ENCODE results near the gene EMD. TPM values are rescaled to one million over a fixed set of nuclear protein-coding genes. Genes with fewer than 3 reads are reported as not detected.

Gene EMD
- total RNA-seq, 1 experiment from 2014 or later = 115 TPM

DNA sequence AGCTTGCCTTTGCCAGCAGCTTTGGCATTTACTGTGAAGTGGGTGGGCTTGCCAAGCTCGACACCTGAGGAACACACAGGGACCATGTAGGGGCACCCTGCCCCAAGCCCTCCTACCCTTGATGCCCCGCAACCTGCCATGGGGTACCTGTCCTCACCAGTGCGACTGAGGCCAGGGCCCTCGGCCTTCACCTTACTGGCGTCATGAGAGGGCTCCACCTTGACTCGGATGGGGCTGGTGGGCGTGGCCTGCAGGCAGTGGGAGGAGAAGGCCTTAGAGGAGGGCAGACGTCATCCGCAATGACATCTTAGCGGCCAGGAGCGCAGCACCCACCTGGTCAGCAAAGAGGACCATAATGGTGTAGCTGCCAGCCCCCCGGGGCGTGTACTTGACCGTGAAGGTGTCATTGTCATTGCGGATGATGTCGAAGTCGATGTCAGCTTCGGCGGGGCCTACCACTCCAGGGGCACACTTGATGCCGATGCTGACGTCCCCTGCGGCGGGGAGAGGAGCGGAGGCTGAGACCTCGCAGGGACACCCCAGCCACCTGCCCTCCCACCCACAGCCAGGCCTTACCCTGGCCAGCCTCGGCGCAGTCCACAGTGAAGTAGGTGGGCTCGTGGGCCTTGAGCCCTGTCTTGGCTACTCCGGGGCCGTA, 16.9 kb upstream of the EMD start:
- no peak overlapping the region for H3K27ac ChIP-seq (ENCODE audit: insufficient read length, low read depth, low read length)
- H3K4me3 Mint-ChIP-seq = no peak overlapping the region
- H3K4me1 ChIP-seq (ENCODE audit: insufficient read depth, low read length) = no peaks in the 10 kb centered on the region
- no peaks in the 10 kb centered on the region for H3K4me1 Mint-ChIP-seq
- no peak overlapping the region for H2BK120ac ChIP-seq (ENCODE audit: low read depth, low read length, poor library complexity, severe bottlenecking)
- H3K36me3 Mint-ChIP-seq (ENCODE audit: insufficient read depth in 1 of 3, low read depth in 3 of 3) = peaks cover 42 to 89% (median 86%) of the 10 kb centered on the region in 3 experiments
- no CpG with 5 or more reads among the region's 30 CpGs for WGBS (ENCODE audit: extremely low coverage, insufficient read length, low lambda C conversion rate)
- no peak overlapping the region for H3K18ac ChIP-seq (ENCODE audit: insufficient read length, low read depth, low read length)
- H2AK5ac ChIP-seq (ENCODE audit: insufficient read length, low read length) = no peak overlapping the region
- H4K20me1 ChIP-seq (ENCODE audit: control insufficient read depth, insufficient read depth, insufficient read length) = peaks cover 2% of the 10 kb centered on the region
- no peak overlapping the region for H4K91ac ChIP-seq (ENCODE audit: insufficient read length, low read depth, low read length)
- no peaks in the 10 kb centered on the region for H3K27me3 ChIP-seq (ENCODE audit: insufficient read depth, low read length)
- H2BK5ac ChIP-seq (ENCODE audit: insufficient read length, low read length) = no peak overlapping the region
- H3K23ac ChIP-seq (ENCODE audit: insufficient read length, low read depth, low read length) = no peak overlapping the region
- H3K9me3 ChIP-seq (ENCODE audit: control insufficient read depth, low read depth, low read length) = peaks cover 24% of the 10 kb centered on the region
- no peak overlapping the region for H3K9ac ChIP-seq (ENCODE audit: extremely low read depth, insufficient read length, low read length)
- peaks cover 49 to 73% of the 10 kb centered on the region in 2 experiments for H3K9me3 Mint-ChIP-seq
- H3K14ac ChIP-seq (ENCODE audit: insufficient read depth, low read length) = no peak overlapping the region
- no peak overlapping the region for H4K5ac ChIP-seq (ENCODE audit: insufficient read length, low read depth, low read length)
- no peak overlapping the region for H2BK12ac ChIP-seq (ENCODE audit: insufficient read length, low read depth, low read length)
- H3K79me2 ChIP-seq (ENCODE audit: insufficient read depth, low read length) = no peaks in the 10 kb centered on the region
- no peak overlapping the region for H3K4ac ChIP-seq (ENCODE audit: low read depth, low read length)
- H2BK20ac ChIP-seq (ENCODE audit: low read depth, low read length, poor library complexity, severe bottlenecking) = no peak overlapping the region
- no peak overlapping the region for H2BK15ac ChIP-seq (ENCODE audit: low read depth, low read length)
- peaks cover 5% of the 10 kb centered on the region for H3K27me3 Mint-ChIP-seq (ENCODE audit: low read depth)
- no peak overlapping the region for H2AFZ ChIP-seq (ENCODE audit: low read length)
- H3K79me1 ChIP-seq (ENCODE audit: insufficient read depth, low read depth, low read length, poor library complexity, severe bottlenecking) = no peaks in the 10 kb centered on the region
- H3K56ac ChIP-seq (ENCODE audit: insufficient read length, low read depth, low read length) = no peak overlapping the region
- peaks cover 3% of the 10 kb centered on the region for H3K23me2 ChIP-seq (ENCODE audit: insufficient read length, low read depth, low read length, poor library complexity, severe bottlenecking)
- H3K27ac Mint-ChIP-seq = no peak overlapping the region
- H3K4me2 ChIP-seq (ENCODE audit: insufficient read depth, insufficient read length, low read length) = no peak overlapping the region
- H4K8ac ChIP-seq (replicated peaks; ENCODE audit: insufficient read length, low read depth, low read length) = no peak overlapping the region
- no peak for DNase-seq
- no peak overlapping the region for H3T11ph ChIP-seq (ENCODE audit: low read length)
- TF ChIP-seq, protein P1, sequence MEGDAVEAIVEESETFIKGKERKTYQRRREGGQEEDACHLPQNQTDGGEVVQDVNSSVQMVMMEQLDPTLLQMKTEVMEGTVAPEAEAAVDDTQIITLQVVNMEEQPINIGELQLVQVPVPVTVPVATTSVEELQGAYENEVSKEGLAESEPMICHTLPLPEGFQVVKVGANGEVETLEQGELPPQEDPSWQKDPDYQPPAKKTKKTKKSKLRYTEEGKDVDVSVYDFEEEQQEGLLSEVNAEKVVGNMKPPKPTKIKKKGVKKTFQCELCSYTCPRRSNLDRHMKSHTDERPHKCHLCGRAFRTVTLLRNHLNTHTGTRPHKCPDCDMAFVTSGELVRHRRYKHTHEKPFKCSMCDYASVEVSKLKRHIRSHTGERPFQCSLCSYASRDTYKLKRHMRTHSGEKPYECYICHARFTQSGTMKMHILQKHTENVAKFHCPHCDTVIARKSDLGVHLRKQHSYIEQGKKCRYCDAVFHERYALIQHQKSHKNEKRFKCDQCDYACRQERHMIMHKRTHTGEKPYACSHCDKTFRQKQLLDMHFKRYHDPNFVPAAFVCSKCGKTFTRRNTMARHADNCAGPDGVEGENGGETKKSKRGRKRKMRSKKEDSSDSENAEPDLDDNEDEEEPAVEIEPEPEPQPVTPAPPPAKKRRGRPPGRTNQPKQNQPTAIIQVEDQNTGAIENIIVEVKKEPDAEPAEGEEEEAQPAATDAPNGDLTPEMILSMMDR (conservative IDR thresholded peaks at IDR 0.05) = no peak
